HepG2 (cell line): ENCODE measurements around the gene PLXNA3. TPM values are rescaled to one million over a fixed set of nuclear protein-coding genes. Genes with fewer than 3 reads are reported as not detected.
A peak's percentile ranks its signal among the peaks of the same experiment; 100 is the strongest.

ENCODE experiments used
- CBX1 ChIP-seq: IDR thresholded peaks from one replicate; pipeline ENCODE4 v1.6.1; 2016; ENCODE audit warnings: antibody characterized with exemption, low read depth
- FOXO1 ChIP-seq: sonication (generic); formaldehyde crosslinking; IDR thresholded peaks from 2 replicates; pipeline ENCODE4 v1.4.0; 2020; ENCODE audit warnings: missing genetic modification reagents
- IKZF4 ChIP-seq: sonication (generic); formaldehyde crosslinking; IDR thresholded peaks from 2 replicates; pipeline ENCODE4 v1.5.1; 2020; ENCODE audit warnings: borderline replicate concordance, mild to moderate bottlenecking, low read depth, missing genetic modification reagents; ENCODE audit errors: not compliant biosample characterization
- KDM2A ChIP-seq: sonication (generic); formaldehyde crosslinking; IDR thresholded peaks from 2 replicates; pipeline ENCODE4 v1.4.0; 2020; ENCODE audit warnings: low read depth, missing genetic modification reagents, borderline replicate concordance
- MXI1 ChIP-seq: IDR thresholded peaks from 3 replicates; pipeline ENCODE4 v1.6.1; 2012; ENCODE audit warnings: low read depth, low read length, inconsistent platforms, borderline replicate concordance
- NCOA2 ChIP-seq: sonication (generic); formaldehyde crosslinking; IDR thresholded peaks from 2 replicates; pipeline ENCODE4 v1.8.0; 2022; ENCODE audit warnings: inconsistent platforms
- SKIL ChIP-seq: sonication (generic); formaldehyde crosslinking; IDR thresholded peaks from 2 replicates; pipeline ENCODE4 v1.8.0; 2022; ENCODE audit warnings: missing genetic modification reagents, mild to moderate bottlenecking, moderate library complexity, borderline replicate concordance
- SMARCE1 ChIP-seq: fragments of 450-650 bp; IDR thresholded peaks from 2 replicates; pipeline ENCODE4 v1.6.1; 2017; ENCODE audit warnings: borderline replicate concordance
- SRSF4 ChIP-seq: fragments of 200-400 bp; formaldehyde crosslinking; IDR thresholded peaks from one replicate; pipeline ENCODE4 v1.6.1; 2018; ENCODE audit warnings: mild to moderate bottlenecking, low read depth, low read length, moderate library complexity; ENCODE audit not compliant: poor library complexity, severe bottlenecking
- TCF7L2 ChIP-seq: IDR thresholded peaks from 2 replicates; pipeline ENCODE4 v1.6.1; 2011; ENCODE audit warnings: mild to moderate bottlenecking, low read depth, low read length, moderate library complexity
- USF2 ChIP-seq, 2 experiments: sonication (generic) in 1 of 2; formaldehyde crosslinking in 1 of 2; IDR thresholded peaks; 2 replicates each; pipeline versions ENCODE4 v1.5.1 to v1.6.1; 2011 to 2020; ENCODE audit warnings: borderline replicate concordance in 1 of 2, low read depth in 1 of 2, low read length in 1 of 2, mild to moderate bottlenecking in 1 of 2, missing genetic modification reagents in 1 of 2, moderate library complexity in 1 of 2
- ZFP91 ChIP-seq: sonication (generic); formaldehyde crosslinking; IDR thresholded peaks from 2 replicates; pipeline ENCODE4 v1.9.0; 2022; ENCODE audit warnings: missing genetic modification reagents, mild to moderate bottlenecking, borderline replicate concordance
- ZHX1 ChIP-seq: sonication (generic); formaldehyde crosslinking; IDR thresholded peaks from 2 replicates; pipeline ENCODE4 v1.8.1; 2022; ENCODE audit warnings: low read depth, mild to moderate bottlenecking, missing genetic modification reagents
- ZNF232 ChIP-seq: sonication (generic); formaldehyde crosslinking; IDR thresholded peaks from 2 replicates; pipeline ENCODE4 v1.4.0; 2020; ENCODE audit warnings: missing genetic modification reagents, borderline replicate concordance
- ZNF276 ChIP-seq: sonication (generic); formaldehyde crosslinking; IDR thresholded peaks from 2 replicates; pipeline ENCODE4 v1.4.0; 2020; ENCODE audit warnings: mild to moderate bottlenecking, low read depth, missing genetic modification reagents
- polyA plus RNA-seq, 8 experiments: library from polyadenylated mRNA; depleted of rRNA in 3 of 8; stranded (reverse) in 7 of 8; unstranded in 1 of 8; fragments of >200 nt; fragmentation: Illumina TruSeq in 4 of 8; extraction: Trizol in 4 of 8; gene quantifications; 2 replicates each; pipeline versions ENCODE4 v1.2.1 to v1.2.3, GENCODE V29; 2011 to 2016; ENCODE audit warnings: low read depth in 4 of 8, missing spikeins in 1 of 8, mixed read lengths in 1 of 8; ENCODE audit not compliant: insufficient read depth in 1 of 8
- total RNA-seq, 5 experiments: library from RNA; depleted of rRNA; stranded (reverse); fragments of >200 nt; fragmentation: Illumina TruSeq; extraction: Trizol; gene quantifications; 2 replicates each; pipeline ENCODE4 v1.2.3, GENCODE V29; 2016; ENCODE audit warnings: low read depth in 1 of 5

The PLXNA3 gene
- total and polyA plus RNA-seq, 2 of the 13 experiments (the other 11 are each of a cell fraction or from before 2014, with no cell fraction given) = 5.8 to 20.6 TPM

GRCh38 chrX:154428176-154429171 is 29.6 kb upstream of the PLXNA3 start, which contains the start of gene ATP6AP1 (continued):
- TF ChIP-seq IKZF4 (no peak), FOXO1 (CRISPR knock-in tag) (no peak; the same call in 1 of the 2 replicates), USF2 (IDR thresholded peaks at IDR 0.05; ENCODE audit: low read depth, low read length) (peak; percentile 47; the same call in 1 of the 2 replicates), USF2 (CRISPR knock-in tag; IDR thresholded peaks at IDR 0.05; ENCODE audit: borderline replicate concordance) (peak; percentile 83), ZHX1 (CRISPR knock-in tag) (no peak), ZNF276 (CRISPR knock-in tag) (no peak), ZNF232 (CRISPR knock-in tag) (no peak), KDM2A (CRISPR knock-in tag) (no peak), NCOA2 (no peak), SRSF4 (no peak), TCF7L2 (no peak), ZFP91 (peak; percentile 61; the same call in 1 of the 2 replicates), SMARCE1 (no peak), SKIL (CRISPR knock-in tag) (no peak), MXI1 (peak; percentile 37; the same call in 1 of the 3 replicates), CBX1 (peak; percentile 43)
